Activated CD4-positive, alpha-beta memory T cell treated with anti-CD3 and anti-CD28 coated beads for 36 hours (primary cell): ENCODE results near the gene ARHGAP26. TPM values are rescaled to one million over a fixed set of nuclear protein-coding genes. Genes with fewer than 3 reads are reported as not detected.
"Not testable (repeated sequence)": the region's sequence is repeated elsewhere in the genome, so short reads cannot be mapped to it uniquely, and the experiment has no call there.

Experiments
- CTCF ChIA-PET: fragments of 350-600 bp; sonication (Branson Sonifier 250); formaldehyde crosslinking; loops from one replicate; lab custom pipeline; 2021; ENCODE audit warnings: antibody characterized with exemption, inconsistent platforms; lab: Charles Lee
- POLR2A ChIA-PET: fragments of 350-600 bp; sonication (Branson Sonifier 250); formaldehyde crosslinking; loops from one replicate; lab custom pipeline; 2021; ENCODE audit warnings: antibody characterized with exemption; lab: Charles Lee
- DNase-seq: peaks from one replicate; pipeline ENCODE4 v3.0.0-alpha.2; 2020
- H3K27ac Mint-ChIP-seq: one replicate; pipeline ENCODE4 v1.8.0; 2021; ENCODE audit warnings: mixed read lengths
- H3K27me3 Mint-ChIP-seq: one replicate; pipeline ENCODE4 v1.8.0; 2021; ENCODE audit warnings: mixed read lengths
- H3K36me3 Mint-ChIP-seq: one replicate; pipeline ENCODE4 v1.8.0; 2021; ENCODE audit warnings: mixed read lengths
- H3K4me1 Mint-ChIP-seq: one replicate; pipeline ENCODE4 v1.8.0; 2021; ENCODE audit warnings: low read depth, mixed read lengths
- H3K4me3 Mint-ChIP-seq: one replicate; pipeline ENCODE4 v1.8.0; 2021; ENCODE audit warnings: mild to moderate bottlenecking, mixed read lengths
- H3K9me3 Mint-ChIP-seq: one replicate; pipeline ENCODE4 v1.8.0; 2021; ENCODE audit warnings: mixed read lengths
- intact Hi-C: fragments of 100-400 bp; cut with micrococcal nuclease; formaldehyde crosslinking; loops from one replicate; pipeline ENCODE4 v1.15.1; 2023
- total RNA-seq, 2 experiments: library from RNA; stranded (reverse); gene quantifications; one replicate each; pipeline ENCODE4 v1.2.3, GENCODE V29; 2021

ARHGAP26 gene
- total RNA-seq, 2 experiments from 2014 or later: 16.4 to 16.9 TPM

- Mint-ChIP-seq H3K4me1 (no peaks in the 10 kb centered on the region), H3K27me3 (no peaks in the 10 kb centered on the region)
- CTCF ChIA-PET: no interaction called here
Measured at GRCh38 chr5:143077453-143078103, 307.4 kb downstream of the ARHGAP26 start.

DNA sequence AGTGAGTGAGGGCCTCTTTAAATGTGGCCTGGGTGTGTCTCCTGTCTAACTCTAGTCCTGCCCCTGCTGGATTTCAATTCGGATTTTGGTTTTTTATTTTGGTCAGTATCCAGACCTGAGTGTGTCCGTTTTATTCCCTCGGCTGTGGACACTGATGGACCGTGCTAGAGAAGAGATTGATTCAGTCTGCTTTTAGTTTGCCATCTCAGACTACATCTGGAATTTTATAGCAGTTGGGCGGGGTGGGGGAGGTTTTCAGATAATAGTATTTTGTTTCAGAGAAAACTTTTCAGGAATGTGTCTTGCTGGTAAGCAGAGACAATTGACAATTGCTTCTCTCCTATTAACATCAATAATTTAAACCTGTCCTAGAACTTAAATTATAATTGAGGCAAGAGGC, 308.1 kb downstream of the ARHGAP26 start:
- Mint-ChIP-seq H3K36me3 (peaks cover 2% of the 10 kb centered on the region), H3K27ac (no peak overlapping the region), H3K4me1 (no peaks in the 10 kb centered on the region), H3K4me3 (no peak overlapping the region), H3K27me3 (no peaks in the 10 kb centered on the region), H3K9me3 (no peaks in the 10 kb centered on the region)
- no peak for DNase-seq
- POLR2A ChIA-PET: no interaction called here
- intact Hi-C loops: no loop called here
- CTCF ChIA-PET: no interaction called here

More at GRCh38 chr5:143077453-143078103, 307.4 kb downstream of the ARHGAP26 start:
- POLR2A ChIA-PET: no interaction called here
- Mint-ChIP-seq H3K9me3 (no peaks in the 10 kb centered on the region), H3K36me3 (peaks cover 2% of the 10 kb centered on the region), H3K4me3 (no peak overlapping the region), H3K27ac (no peak overlapping the region)
- intact Hi-C loops: no loop called here
- no peak for DNase-seq

GRCh38 chr5:143078971-143079370, 308.8 kb downstream of the ARHGAP26 start:
- H3K9me3 Mint-ChIP-seq: no peaks in the 10 kb centered on the region
- intact Hi-C loops: no loop called here
- no peak overlapping the region for H3K4me3 Mint-ChIP-seq
- no peaks in the 10 kb centered on the region for H3K4me1 Mint-ChIP-seq
- no peaks in the 10 kb centered on the region for H3K27me3 Mint-ChIP-seq
- ChIA-PET CTCF (no interaction called here), POLR2A (no interaction called here)
- H3K27ac Mint-ChIP-seq: no peak overlapping the region
- no peak for DNase-seq
- peaks cover 2% of the 10 kb centered on the region for H3K36me3 Mint-ChIP-seq

DNA sequence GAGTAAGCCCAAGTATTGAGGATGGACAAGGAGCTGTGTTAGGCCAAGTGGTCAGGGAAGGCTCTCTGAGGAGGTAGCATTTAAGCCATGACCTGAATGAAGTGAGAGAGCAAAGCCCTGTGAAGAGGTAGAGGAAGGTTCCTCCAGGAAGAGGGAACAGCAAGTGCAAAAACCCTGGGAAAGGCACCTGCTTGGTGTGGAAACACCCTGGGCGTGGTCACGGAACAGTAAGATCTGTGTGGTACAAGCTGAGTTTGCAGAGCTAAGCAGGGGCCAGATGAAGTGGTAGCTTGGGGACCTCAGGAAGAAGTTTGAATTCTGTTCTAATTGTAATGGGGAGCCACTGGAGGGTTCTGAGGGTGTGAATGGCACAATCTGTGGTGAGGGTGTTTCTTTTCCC, 310.2 kb downstream of the ARHGAP26 start:
- Mint-ChIP-seq H3K27ac (no peak overlapping the region), H3K4me3 (no peak overlapping the region), H3K4me1 (no peaks in the 10 kb centered on the region), H3K36me3 (peaks cover 2% of the 10 kb centered on the region), H3K27me3 (no peaks in the 10 kb centered on the region), H3K9me3 (no peaks in the 10 kb centered on the region)
- DNase-seq: no peak
- POLR2A ChIA-PET: no interaction called here
- intact Hi-C loops: no loop called here
- CTCF ChIA-PET: no interaction called here

- POLR2A ChIA-PET: no interaction called here
- H3K4me3 Mint-ChIP-seq: no peak overlapping the region
- H3K9me3 Mint-ChIP-seq: no peaks in the 10 kb centered on the region
- no peak overlapping the region for H3K27ac Mint-ChIP-seq
- CTCF ChIA-PET: no interaction called here
- H3K27me3 Mint-ChIP-seq: no peaks in the 10 kb centered on the region
- no peak for DNase-seq
- H3K4me1 Mint-ChIP-seq: no peaks in the 10 kb centered on the region
- peaks cover 2% of the 10 kb centered on the region for H3K36me3 Mint-ChIP-seq
- intact Hi-C loops: no loop called here
Measured at GRCh38 chr5:143080982-143081381, 310.8 kb downstream of the ARHGAP26 start.

GRCh38 chr5:143083006-143083405, 312.8 kb downstream of the ARHGAP26 start:
- ChIA-PET POLR2A (no interaction called here), CTCF (no interaction called here)
- H3K36me3 Mint-ChIP-seq: peaks cover 2% of the 10 kb centered on the region
- H3K9me3 Mint-ChIP-seq: no peaks in the 10 kb centered on the region
- H3K27ac Mint-ChIP-seq: no peak overlapping the region
- no peaks in the 10 kb centered on the region for H3K4me1 Mint-ChIP-seq
- DNase-seq: no peak
- intact Hi-C loops: no loop called here
- no peaks in the 10 kb centered on the region for H3K27me3 Mint-ChIP-seq
- no peak overlapping the region for H3K4me3 Mint-ChIP-seq

DNA sequence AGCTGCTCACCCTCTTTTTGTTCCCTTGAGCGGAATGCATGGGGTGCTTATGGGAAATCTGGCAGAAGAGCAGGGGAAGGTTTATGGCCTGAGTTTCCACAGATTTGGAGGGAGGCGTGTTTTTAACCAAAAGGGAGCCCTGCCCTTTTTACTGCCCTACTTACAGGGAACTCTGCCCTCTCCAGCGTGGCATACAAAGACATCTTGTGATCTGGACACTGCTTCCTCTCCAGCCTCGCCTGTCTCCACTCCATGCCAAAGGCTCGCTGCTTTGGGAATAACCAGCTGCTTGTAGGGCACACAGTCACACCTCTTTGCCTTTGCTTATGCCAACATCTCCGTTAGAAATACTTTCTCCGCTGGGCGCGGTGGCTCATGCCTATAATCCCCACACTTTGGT, 314.2 kb downstream of the ARHGAP26 start:
- H3K27me3 Mint-ChIP-seq: no peaks in the 10 kb centered on the region
- intact Hi-C loops: no loop called here
- no peak overlapping the region for H3K27ac Mint-ChIP-seq
- no peak for DNase-seq
- ChIA-PET CTCF (no interaction called here), POLR2A (no interaction called here)
- H3K9me3 Mint-ChIP-seq: no peaks in the 10 kb centered on the region
- peaks cover 2% of the 10 kb centered on the region for H3K36me3 Mint-ChIP-seq
- no peak overlapping the region for H3K4me3 Mint-ChIP-seq
- H3K4me1 Mint-ChIP-seq: no peaks in the 10 kb centered on the region

GRCh38 chr5:143085319-143085917, 315.2 kb downstream of the ARHGAP26 start:
- Mint-ChIP-seq H3K9me3 (no peaks in the 10 kb centered on the region), H3K27me3 (no peaks in the 10 kb centered on the region), H3K4me3 (no peak overlapping the region), H3K36me3 (peaks cover 2% of the 10 kb centered on the region), H3K4me1 (no peaks in the 10 kb centered on the region), H3K27ac (no peak overlapping the region)
- intact Hi-C loops: no loop called here
- ChIA-PET POLR2A (interaction anchor here (0.6 kb wide), 1 partner anchor 65 kb away, joined by 3 read pairs; no protein-coding TSS in a partner anchor), CTCF (interaction anchor here (0.5 to 1.2 kb wide), 3 partner anchors 12 to 387 kb away, joined by 3 read pairs; no protein-coding TSS in a partner anchor)
- no peak for DNase-seq

DNA sequence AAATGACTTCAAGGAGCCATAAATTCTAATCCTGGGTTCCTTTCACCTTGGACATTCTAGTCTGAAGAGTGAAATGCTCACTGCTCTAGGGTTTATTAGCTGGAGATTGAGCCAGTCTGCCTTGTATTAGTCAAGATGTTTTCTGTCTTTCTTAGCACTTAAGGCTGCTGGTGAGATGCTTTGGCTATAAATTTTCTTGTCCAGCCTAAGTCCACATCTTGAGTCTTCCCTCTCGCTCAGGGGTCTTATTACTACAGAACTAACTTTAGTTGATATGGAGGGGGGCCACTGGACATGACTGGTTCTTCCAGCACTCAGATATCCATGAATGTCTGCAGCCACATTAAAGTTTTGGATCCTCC, 316.4 kb downstream of the ARHGAP26 start:
- ChIA-PET CTCF (interaction anchor here (1.2 kb wide), 1 partner anchor 13 kb away, joined by 3 read pairs; no protein-coding TSS in a partner anchor), POLR2A (no interaction called here)
- Mint-ChIP-seq H3K27ac (no peak overlapping the region), H3K9me3 (no peaks in the 10 kb centered on the region), H3K36me3 (peaks cover 2% of the 10 kb centered on the region), H3K4me1 (peaks cover 6% of the 10 kb centered on the region), H3K4me3 (no peak overlapping the region), H3K27me3 (no peaks in the 10 kb centered on the region)
- DNase-seq: no peak
- intact Hi-C loops: no loop called here

- Mint-ChIP-seq H3K9me3 (no peaks in the 10 kb centered on the region), H3K4me3 (no peak overlapping the region), H3K4me1 (peaks cover 6% of the 10 kb centered on the region), H3K27me3 (no peaks in the 10 kb centered on the region), H3K27ac (no peak overlapping the region), H3K36me3 (no peaks in the 10 kb centered on the region)
- CTCF ChIA-PET: no interaction called here
- POLR2A ChIA-PET: no interaction called here
- intact Hi-C loops: no loop called here
- DNase-seq: no peak
Measured at GRCh38 chr5:143086908-143087637, 316.9 kb downstream of the ARHGAP26 start.

DNA sequence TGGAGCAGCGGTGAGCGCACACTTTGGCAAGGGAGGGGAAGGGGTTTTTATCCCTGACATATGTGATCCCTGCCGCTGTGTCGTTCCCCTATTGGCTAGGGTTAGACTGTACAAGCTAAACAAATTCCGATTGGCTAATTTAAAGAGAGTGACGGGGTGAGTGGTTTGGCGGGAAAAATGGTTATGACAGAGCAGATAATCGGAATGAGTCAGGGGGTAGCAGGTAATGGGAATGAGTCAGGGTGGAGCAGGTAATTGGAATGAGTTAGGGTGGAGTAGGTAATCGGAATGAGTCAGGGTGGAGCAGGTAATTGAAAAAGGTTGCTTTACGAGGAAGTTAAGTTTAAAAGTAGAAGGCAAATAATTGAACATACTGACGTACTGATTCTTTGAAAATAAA, 318.5 kb downstream of the ARHGAP26 start:
- H3K4me1 Mint-ChIP-seq, H3K27ac Mint-ChIP-seq, POLR2A ChIA-PET, intact Hi-C loops, H3K36me3 Mint-ChIP-seq, H3K4me3 Mint-ChIP-seq, H3K27me3 Mint-ChIP-seq, CTCF ChIA-PET, DNase-seq, H3K9me3 Mint-ChIP-seq: not testable (repeated sequence)

DNA sequence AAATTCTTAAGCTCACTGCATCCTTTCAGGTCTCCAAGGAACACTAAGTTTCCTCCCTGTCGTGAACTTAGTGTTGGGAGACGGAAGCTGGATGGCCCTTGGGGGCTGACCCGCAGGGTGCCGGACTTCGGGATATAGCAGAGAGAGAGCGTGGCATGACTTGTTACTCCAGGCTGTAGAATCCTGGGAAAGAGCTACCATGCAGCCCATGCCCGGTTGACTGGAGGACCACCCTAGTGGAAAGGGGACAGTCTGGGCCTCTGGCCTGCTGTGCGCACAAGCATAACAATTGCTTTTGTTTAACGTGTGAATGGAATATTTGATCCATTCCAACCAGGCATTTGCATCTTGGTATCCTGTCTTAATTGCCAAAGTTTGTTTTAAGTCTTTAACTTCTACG, 319.9 kb downstream of the ARHGAP26 start:
- H3K4me3 Mint-ChIP-seq, H3K27ac Mint-ChIP-seq, H3K27me3 Mint-ChIP-seq, CTCF ChIA-PET, H3K36me3 Mint-ChIP-seq, POLR2A ChIA-PET, DNase-seq, intact Hi-C loops, H3K9me3 Mint-ChIP-seq: not testable (repeated sequence)
- peaks cover 19% of the 10 kb centered on the region for H3K4me1 Mint-ChIP-seq
